ENCODE results near the gene PCDH11X.
"Not testable (repeated sequence)": the region's sequence is repeated elsewhere in the genome, so short reads cannot be mapped to it uniquely, and the experiment has no call there.

Gene PCDH11X, protein sequence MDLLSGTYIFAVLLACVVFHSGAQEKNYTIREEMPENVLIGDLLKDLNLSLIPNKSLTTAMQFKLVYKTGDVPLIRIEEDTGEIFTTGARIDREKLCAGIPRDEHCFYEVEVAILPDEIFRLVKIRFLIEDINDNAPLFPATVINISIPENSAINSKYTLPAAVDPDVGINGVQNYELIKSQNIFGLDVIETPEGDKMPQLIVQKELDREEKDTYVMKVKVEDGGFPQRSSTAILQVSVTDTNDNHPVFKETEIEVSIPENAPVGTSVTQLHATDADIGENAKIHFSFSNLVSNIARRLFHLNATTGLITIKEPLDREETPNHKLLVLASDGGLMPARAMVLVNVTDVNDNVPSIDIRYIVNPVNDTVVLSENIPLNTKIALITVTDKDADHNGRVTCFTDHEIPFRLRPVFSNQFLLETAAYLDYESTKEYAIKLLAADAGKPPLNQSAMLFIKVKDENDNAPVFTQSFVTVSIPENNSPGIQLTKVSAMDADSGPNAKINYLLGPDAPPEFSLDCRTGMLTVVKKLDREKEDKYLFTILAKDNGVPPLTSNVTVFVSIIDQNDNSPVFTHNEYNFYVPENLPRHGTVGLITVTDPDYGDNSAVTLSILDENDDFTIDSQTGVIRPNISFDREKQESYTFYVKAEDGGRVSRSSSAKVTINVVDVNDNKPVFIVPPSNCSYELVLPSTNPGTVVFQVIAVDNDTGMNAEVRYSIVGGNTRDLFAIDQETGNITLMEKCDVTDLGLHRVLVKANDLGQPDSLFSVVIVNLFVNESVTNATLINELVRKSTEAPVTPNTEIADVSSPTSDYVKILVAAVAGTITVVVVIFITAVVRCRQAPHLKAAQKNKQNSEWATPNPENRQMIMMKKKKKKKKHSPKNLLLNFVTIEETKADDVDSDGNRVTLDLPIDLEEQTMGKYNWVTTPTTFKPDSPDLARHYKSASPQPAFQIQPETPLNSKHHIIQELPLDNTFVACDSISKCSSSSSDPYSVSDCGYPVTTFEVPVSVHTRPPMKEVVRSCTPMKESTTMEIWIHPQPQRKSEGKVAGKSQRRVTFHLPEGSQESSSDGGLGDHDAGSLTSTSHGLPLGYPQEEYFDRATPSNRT (N-terminal part only)

DNA sequence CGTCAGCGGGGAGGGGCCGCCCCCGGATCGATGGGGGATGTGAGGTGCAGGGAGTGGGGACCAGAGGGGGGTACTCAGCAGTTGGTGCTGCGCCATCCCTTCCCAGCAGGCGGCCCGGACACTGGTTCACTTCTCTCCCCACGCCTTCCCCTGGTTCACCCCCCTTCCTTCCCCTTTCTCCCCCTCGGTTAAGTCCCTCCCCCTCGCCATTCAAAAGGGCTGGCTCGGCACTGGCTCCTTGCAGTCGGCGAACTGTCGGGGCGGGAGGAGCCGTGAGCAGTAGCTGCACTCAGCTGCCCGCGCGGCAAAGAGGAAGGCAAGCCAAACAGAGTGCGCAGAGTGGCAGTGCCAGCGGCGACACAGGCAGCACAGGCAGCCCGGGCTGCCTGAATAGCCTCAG, at the start of gene PCDH11X:
Gene PCDH11X, plus strand, starts transcription at position 241 of the 400 bp plus-strand sequence. CDS start 56,130 bp downstream, outside the sequence.
- ATAC-seq: peak; percentile 52
- H3K27ac Mint-ChIP-seq, H3K4me1 Mint-ChIP-seq, H3K9me3 Mint-ChIP-seq, H3K4me3 Mint-ChIP-seq, DNase-seq: not testable (repeated sequence)
- H3K27me3 Mint-ChIP-seq: peaks cover 15% of the 10 kb centered on the region

DNA sequence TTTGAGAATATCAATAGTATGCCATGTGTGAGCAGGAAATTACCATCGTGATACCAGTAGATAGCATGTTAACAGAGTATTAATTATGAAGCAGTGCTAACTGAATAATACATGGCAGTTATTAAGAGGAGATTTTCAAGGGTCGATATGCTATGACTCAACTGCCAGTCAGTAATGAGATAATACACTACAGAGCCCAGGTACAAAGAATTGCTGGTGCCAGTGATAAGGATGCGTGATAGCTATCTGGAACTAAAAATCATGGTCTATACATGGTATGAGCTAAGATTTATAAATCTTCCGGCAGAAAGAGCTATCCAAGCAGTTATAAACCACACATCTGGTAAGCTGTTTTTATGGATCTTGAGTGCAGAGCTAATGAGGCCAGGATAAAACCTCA, 31.7 kb upstream of the PCDH11X start:
- ATAC-seq, H3K27ac Mint-ChIP-seq, H3K27me3 Mint-ChIP-seq, H3K4me3 Mint-ChIP-seq, DNase-seq, H3K4me1 Mint-ChIP-seq, H3K9me3 Mint-ChIP-seq: not testable (repeated sequence)

DNA sequence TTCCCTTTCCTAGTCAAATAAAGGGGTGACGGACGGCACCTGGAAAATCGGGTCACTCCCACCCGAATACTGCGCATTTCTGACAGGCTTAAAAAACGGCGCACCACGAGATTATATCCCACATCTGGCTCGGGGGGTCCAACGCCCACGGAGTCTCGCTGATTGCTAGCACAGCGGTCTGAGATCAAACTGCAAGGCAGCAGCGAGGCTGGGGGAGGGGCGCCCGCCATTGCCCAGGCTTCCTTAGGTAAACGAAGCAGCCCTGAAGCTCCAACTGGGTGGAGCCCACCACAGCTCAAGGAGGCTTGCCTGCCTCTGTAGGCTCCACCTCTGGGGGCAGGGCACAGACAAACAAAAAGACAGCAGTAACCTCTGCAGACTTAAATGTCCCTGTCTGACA, 26.2 kb upstream of the PCDH11X start:
- H3K27ac Mint-ChIP-seq, H3K9me3 Mint-ChIP-seq, H3K27me3 Mint-ChIP-seq, H3K4me3 Mint-ChIP-seq, H3K4me1 Mint-ChIP-seq, DNase-seq, ATAC-seq: not testable (repeated sequence)

- peak; percentile 94 for ATAC-seq
- not testable (repeated sequence) for DNase-seq, H3K4me1 Mint-ChIP-seq, H3K4me3 Mint-ChIP-seq, H3K27me3 Mint-ChIP-seq, H3K9me3 Mint-ChIP-seq, H3K27ac Mint-ChIP-seq
Measured at GRCh38 chrX:91770619-91771488, 8.3 kb upstream of the PCDH11X start.

DNA sequence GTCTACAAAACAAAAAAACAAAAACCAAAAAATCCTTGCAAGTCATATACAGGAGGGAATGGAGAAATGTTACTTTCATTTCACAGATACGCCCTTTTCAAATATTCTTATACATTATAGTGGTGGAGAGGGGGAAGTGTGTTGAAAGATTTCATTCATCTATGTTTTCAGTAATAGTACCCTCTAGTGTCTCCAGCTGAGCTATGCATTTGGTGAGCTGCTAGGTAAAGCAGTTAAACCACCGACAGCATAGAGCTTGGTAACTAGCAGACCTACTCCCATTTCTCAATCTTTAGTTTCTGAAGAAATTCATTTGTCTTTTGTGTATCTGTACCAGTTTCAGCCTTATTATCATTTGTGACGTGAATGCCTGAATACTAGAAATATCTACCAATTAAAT, 5.2 kb upstream of the PCDH11X start:
- not testable (repeated sequence) for H3K9me3 Mint-ChIP-seq, H3K4me3 Mint-ChIP-seq, H3K27ac Mint-ChIP-seq, H3K27me3 Mint-ChIP-seq, DNase-seq, H3K4me1 Mint-ChIP-seq, ATAC-seq

DNA sequence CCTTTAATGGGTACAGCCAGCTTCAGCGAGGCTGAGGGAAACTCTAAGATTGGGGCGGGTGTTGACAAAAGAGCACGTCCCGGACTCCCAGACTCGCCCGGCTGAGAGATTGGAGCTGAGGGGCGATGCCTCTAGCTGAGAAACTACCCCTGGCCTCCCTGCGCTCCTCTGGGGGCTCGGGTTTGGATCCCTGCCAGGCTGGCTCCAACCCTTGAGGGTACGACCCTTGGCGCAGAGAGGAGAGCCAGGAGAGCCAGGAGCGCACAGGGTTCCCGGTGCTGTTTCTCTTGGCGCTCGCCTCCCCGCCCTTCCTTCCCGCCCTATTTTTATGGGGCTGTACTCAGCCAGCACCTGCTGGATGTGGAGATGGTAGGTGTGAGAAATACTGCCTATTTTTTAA, 833 bp downstream of the PCDH11X start:
- H3K27ac Mint-ChIP-seq, H3K4me3 Mint-ChIP-seq, DNase-seq, H3K4me1 Mint-ChIP-seq, ATAC-seq, H3K9me3 Mint-ChIP-seq: not testable (repeated sequence)
- H3K27me3 Mint-ChIP-seq: peaks cover 15% of the 10 kb centered on the region

GRCh38 chrX:91780698-91781097, 1.5 kb downstream of the PCDH11X start:
- H3K27ac Mint-ChIP-seq, H3K4me1 Mint-ChIP-seq: not testable (repeated sequence)

GRCh38 chrX:91781553-91782298, 2.6 kb downstream of the PCDH11X start:
- H3K27me3 Mint-ChIP-seq: peaks cover 15% of the 10 kb centered on the region
- DNase-seq, H3K4me1 Mint-ChIP-seq, H3K4me3 Mint-ChIP-seq, H3K27ac Mint-ChIP-seq, H3K9me3 Mint-ChIP-seq: not testable (repeated sequence)
- ATAC-seq: peak; percentile 40

More at GRCh38 chrX:91780698-91781097, 1.5 kb downstream of the PCDH11X start:
- not testable (repeated sequence) for ATAC-seq, H3K9me3 Mint-ChIP-seq, H3K4me3 Mint-ChIP-seq, DNase-seq
- H3K27me3 Mint-ChIP-seq: peaks cover 15% of the 10 kb centered on the region

DNA sequence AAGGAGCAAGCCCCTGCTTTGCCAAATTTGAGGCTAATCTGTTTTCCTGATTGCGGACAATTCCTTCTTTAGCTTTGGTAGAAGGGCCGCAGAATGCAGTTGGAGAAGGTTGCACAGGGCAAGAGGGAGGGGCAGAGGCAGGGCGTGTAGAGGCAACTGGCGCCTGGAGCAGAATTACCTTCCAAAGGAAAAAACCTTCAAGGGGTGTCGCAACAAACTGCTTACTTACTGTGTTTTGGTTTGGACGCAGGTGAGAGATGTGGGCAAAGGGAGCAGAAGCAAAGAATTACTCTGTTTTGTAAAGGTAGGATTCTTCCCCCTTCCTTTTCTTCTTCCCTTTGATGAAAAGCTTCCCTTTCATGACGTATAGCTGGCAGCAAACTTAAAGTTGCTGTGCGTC, 3.6 kb downstream of the PCDH11X start:
- not testable (repeated sequence) for DNase-seq, ATAC-seq, H3K4me1 Mint-ChIP-seq, H3K4me3 Mint-ChIP-seq, H3K27ac Mint-ChIP-seq, H3K9me3 Mint-ChIP-seq
- H3K27me3 Mint-ChIP-seq: peaks cover 15% of the 10 kb centered on the region

- H3K27me3 Mint-ChIP-seq, H3K4me1 Mint-ChIP-seq, H3K9me3 Mint-ChIP-seq, DNase-seq, H3K4me3 Mint-ChIP-seq, ATAC-seq, H3K27ac Mint-ChIP-seq: not testable (repeated sequence)
Measured at GRCh38 chrX:91817537-91817936, 38.4 kb downstream of the PCDH11X start.

DNA sequence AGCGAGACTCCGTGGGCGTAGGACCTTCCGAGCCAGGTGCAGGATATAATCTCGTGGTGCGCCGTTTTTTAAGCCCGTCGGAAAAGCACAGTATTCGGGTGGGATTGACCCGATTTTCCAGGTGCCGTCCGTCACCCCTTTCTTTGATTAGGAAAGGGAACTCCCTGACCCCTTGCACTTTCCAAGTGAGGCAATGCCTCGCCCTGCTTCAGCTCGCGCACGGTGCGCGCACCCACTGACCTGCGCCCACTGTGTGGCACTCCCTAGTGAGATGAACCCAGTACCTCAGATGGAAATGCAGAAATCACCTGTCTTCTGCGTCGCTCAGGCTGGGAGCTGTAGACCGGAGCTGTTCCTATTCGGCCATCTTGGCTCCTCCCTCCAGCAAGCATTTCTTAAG, 46.1 kb downstream of the PCDH11X start:
- not testable (repeated sequence) for H3K4me3 Mint-ChIP-seq, H3K9me3 Mint-ChIP-seq, H3K27ac Mint-ChIP-seq, ATAC-seq, H3K4me1 Mint-ChIP-seq, H3K27me3 Mint-ChIP-seq, DNase-seq

All from stimulated activated naive CD8-positive, alpha-beta T cell treated with anti-CD3 and anti-CD28 coated beads, Interleukin-15, amount 100 ng/mL, for 72 hours (primary cell).